Measurements from ENCODE around the gene GLRA2. TPM values are rescaled to one million over a fixed set of nuclear protein-coding genes. Genes with fewer than 3 reads are reported as not detected.

Gene GLRA2
- total and polyA plus RNA-seq, 3 donors from 2014 or later: 0.31 TPM; not detected in 2

- Histone ChIP-seq H3K27ac (no peak overlapping the region), H3K4me1 (no peaks in the 10 kb centered on the region), H3K27me3 (no peaks in the 10 kb centered on the region), H3K36me3 (ENCODE audit: low read depth, missing control alignments) (no peaks in the 10 kb centered on the region), H3K9me3 (no peaks in the 10 kb centered on the region), H3K4me3 (no peak overlapping the region)
- intact Hi-C loops (cut with DNase I; ENCODE audit: low total_unique reads): no loop called here
- no peak for TF ChIP-seq POLR2A (IDR thresholded peaks at IDR 0.05)
- no peak for DNase-seq
Observed at GRCh38 chrX:14702145-14702544, 172.8 kb downstream of the GLRA2 start.

GRCh38 chrX:14712096-14712495 lies 182.8 kb downstream of the GLRA2 start:
- Histone ChIP-seq H3K4me1 (no peaks in the 10 kb centered on the region), H3K9me3 (no peaks in the 10 kb centered on the region), H3K27ac (no peak overlapping the region), H3K36me3 (ENCODE audit: low read depth, missing control alignments) (no peaks in the 10 kb centered on the region), H3K4me3 (no peak overlapping the region), H3K27me3 (no peaks in the 10 kb centered on the region)
- TF ChIP-seq CTCF (IDR thresholded peaks at IDR 0.05) (no peak), POLR2A (IDR thresholded peaks at IDR 0.05) (no peak)
- intact Hi-C loops (cut with DNase I; ENCODE audit: low total_unique reads): no loop called here
- DNase-seq: no peak
- WGBS, 2 donors: 77 to 97% methylated on average over 3 of the region's 3 CpGs

GRCh38 chrX:14717949-14718348 lies 188.6 kb downstream of the GLRA2 start:
- no peaks in the 10 kb centered on the region for H3K9me3 ChIP-seq
- H3K36me3 ChIP-seq (ENCODE audit: low read depth, missing control alignments): no peaks in the 10 kb centered on the region
- no peaks in the 10 kb centered on the region for H3K27me3 ChIP-seq
- H3K4me3 ChIP-seq: no peak overlapping the region
- H3K27ac ChIP-seq: no peak overlapping the region
- TF ChIP-seq POLR2A (IDR thresholded peaks at IDR 0.05): no peak
- no peak for TF ChIP-seq CTCF (IDR thresholded peaks at IDR 0.05)
- DNase-seq: no peak
- no peaks in the 10 kb centered on the region for H3K4me1 ChIP-seq
- 95 to 100% methylated on average over 3 of the region's 3 CpGs for WGBS, 2 donors
- intact Hi-C loops (cut with DNase I; ENCODE audit: low total_unique reads): no loop called here

- 76 to 93% methylated on average over 2 of the region's 2 CpGs for WGBS, 2 donors
- no peaks in the 10 kb centered on the region for H3K36me3 ChIP-seq (ENCODE audit: low read depth, missing control alignments)
- H3K27me3 ChIP-seq: no peaks in the 10 kb centered on the region
- H3K9me3 ChIP-seq: no peaks in the 10 kb centered on the region
- H3K4me3 ChIP-seq: no peak overlapping the region
- TF ChIP-seq POLR2A (IDR thresholded peaks at IDR 0.05) (no peak), CTCF (IDR thresholded peaks at IDR 0.05) (no peak)
- intact Hi-C loops (cut with DNase I; ENCODE audit: low total_unique reads): no loop called here
- H3K4me1 ChIP-seq: no peaks in the 10 kb centered on the region
- no peak overlapping the region for H3K27ac ChIP-seq
- no peak for DNase-seq
Observed at GRCh38 chrX:14718403-14718802, 189.1 kb downstream of the GLRA2 start.

- Histone ChIP-seq H3K27me3 (no peaks in the 10 kb centered on the region), H3K9me3 (no peaks in the 10 kb centered on the region), H3K36me3 (ENCODE audit: low read depth, missing control alignments) (no peaks in the 10 kb centered on the region), H3K27ac (no peak overlapping the region), H3K4me1 (no peaks in the 10 kb centered on the region), H3K4me3 (no peak overlapping the region)
- 73 to 93% methylated on average over 1 of the region's 1 CpG for WGBS, 2 donors
- intact Hi-C loops (cut with DNase I; ENCODE audit: low total_unique reads): no loop called here
- TF ChIP-seq POLR2A (IDR thresholded peaks at IDR 0.05): no peak
- no peak for TF ChIP-seq CTCF (IDR thresholded peaks at IDR 0.05)
- no peak for DNase-seq
Observed at GRCh38 chrX:14729058-14729457, 199.7 kb downstream of the GLRA2 start.
